Measurements from ENCODE around the gene SYTL3.

Gene SYTL3

DNA sequence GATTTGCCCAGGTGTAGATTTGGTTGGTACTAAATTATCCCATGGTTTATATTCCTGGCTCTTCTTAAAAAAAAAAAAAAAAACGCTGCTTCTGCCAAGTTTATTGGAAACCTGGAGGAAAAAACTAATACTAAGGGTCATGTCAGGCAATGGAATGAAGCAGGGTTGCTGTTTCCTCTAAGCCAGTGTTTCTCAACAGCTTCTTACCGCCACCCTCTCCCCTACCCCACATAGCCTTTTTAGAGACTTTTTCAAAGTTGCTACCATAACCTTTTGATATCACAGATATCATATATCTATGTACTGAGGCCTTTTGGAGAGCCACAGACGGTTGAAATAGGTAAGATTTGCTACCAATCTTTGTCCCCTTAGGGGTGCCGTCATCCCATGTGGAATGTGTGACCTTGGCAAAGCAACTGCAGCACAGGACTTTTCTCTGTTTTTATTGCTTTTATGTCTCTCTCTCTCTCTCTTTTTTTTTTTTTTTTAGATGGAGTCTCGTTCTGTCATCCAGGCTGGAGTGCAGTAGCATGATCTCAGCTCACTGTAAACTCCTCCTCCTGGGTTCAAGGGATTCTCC, 35.0 kb downstream of the SYTL3 start:
- Mint-ChIP-seq H3K4me1 (no peaks in the 10 kb centered on the region), H3K27me3 (ENCODE audit: low read depth) (no peaks in the 10 kb centered on the region), H3K27ac (no peak overlapping the region), H3K9me3 (no peaks in the 10 kb centered on the region), H3K4me3 (no peak overlapping the region), H3K36me3 (ENCODE audit: low read depth) (no peaks in the 10 kb centered on the region)
- TF ChIP-seq CTCF (IDR thresholded peaks at IDR 0.05; ENCODE audit: unreplicated experiment in 3 of 3): no peak

- Mint-ChIP-seq H3K27ac (no peak overlapping the region), H3K4me1 (no peaks in the 10 kb centered on the region), H3K36me3 (ENCODE audit: low read depth) (no peaks in the 10 kb centered on the region), H3K9me3 (no peaks in the 10 kb centered on the region), H3K4me3 (no peak overlapping the region), H3K27me3 (ENCODE audit: low read depth) (no peaks in the 10 kb centered on the region)
- no peak for TF ChIP-seq CTCF (IDR thresholded peaks at IDR 0.05; ENCODE audit: unreplicated experiment in 3 of 3)
Observed at GRCh38 chr6:158686311-158686710, 36.5 kb downstream of the SYTL3 start.

GRCh38 chr6:158686791-158687381, 37.0 kb downstream of the SYTL3 start:
- no peak overlapping the region for H3K27ac Mint-ChIP-seq
- no peak overlapping the region for H3K4me3 Mint-ChIP-seq
- no peaks in the 10 kb centered on the region for H3K36me3 Mint-ChIP-seq (ENCODE audit: low read depth)
- no peaks in the 10 kb centered on the region for H3K9me3 Mint-ChIP-seq
- H3K27me3 Mint-ChIP-seq (ENCODE audit: low read depth): no peaks in the 10 kb centered on the region
- TF ChIP-seq CTCF (IDR thresholded peaks at IDR 0.05; ENCODE audit: unreplicated experiment in 3 of 3): no peak
- no peaks in the 10 kb centered on the region for H3K4me1 Mint-ChIP-seq

DNA sequence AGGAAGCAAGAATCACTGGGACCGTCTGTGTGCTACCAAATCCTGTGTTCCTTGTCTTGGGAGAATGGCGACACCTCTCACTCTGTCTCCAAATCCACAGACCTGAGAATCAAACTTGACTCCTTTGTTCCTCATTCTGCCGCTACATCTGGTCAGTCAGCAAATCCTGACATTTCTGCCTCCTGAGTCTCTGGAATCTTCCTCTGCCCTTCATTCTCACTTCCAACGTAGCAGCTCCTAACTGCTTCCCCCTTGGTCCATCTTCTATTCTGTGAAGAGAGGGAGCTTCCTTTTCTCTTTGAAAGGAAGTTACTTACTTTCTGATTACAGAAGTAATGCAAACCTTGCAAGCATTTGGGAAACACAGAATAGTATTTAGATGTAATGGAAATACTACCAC, 37.7 kb downstream of the SYTL3 start:
- no peak for TF ChIP-seq CTCF (IDR thresholded peaks at IDR 0.05; ENCODE audit: unreplicated experiment in 3 of 3)

DNA sequence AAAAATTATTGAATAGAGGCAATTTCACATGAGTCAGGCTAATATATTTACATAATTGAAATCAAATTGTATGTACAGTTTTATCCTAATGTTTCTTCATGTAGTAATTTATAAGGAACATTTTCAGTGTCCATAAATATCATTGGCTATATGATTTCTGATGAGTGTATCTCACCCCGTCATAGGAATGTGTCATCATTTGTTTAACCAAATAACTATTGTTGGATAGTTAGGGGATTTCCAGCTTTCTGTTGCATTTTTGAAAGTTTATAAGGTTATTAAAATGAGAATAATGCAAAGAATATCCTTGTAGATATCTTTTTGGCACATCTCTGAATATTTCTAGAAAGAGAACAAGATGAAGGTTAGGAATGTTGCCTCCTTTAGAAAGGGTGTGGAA, 39.0 kb downstream of the SYTL3 start:
- no peak for TF ChIP-seq CTCF (IDR thresholded peaks at IDR 0.05; ENCODE audit: unreplicated experiment in 3 of 3)
- H3K9me3 Mint-ChIP-seq: no peaks in the 10 kb centered on the region

More for the DNA sequence above, 37.7 kb downstream of the SYTL3 start:
- no peak overlapping the region for H3K27ac Mint-ChIP-seq
- no peaks in the 10 kb centered on the region for H3K9me3 Mint-ChIP-seq
- no peaks in the 10 kb centered on the region for H3K36me3 Mint-ChIP-seq (ENCODE audit: low read depth)
- H3K27me3 Mint-ChIP-seq (ENCODE audit: low read depth): no peaks in the 10 kb centered on the region
- no peak overlapping the region for H3K4me3 Mint-ChIP-seq
- H3K4me1 Mint-ChIP-seq: no peaks in the 10 kb centered on the region

GRCh38 chr6:158694913-158695312, 45.1 kb downstream of the SYTL3 start:
- Mint-ChIP-seq H3K27ac (no peak overlapping the region), H3K36me3 (ENCODE audit: low read depth) (no peaks in the 10 kb centered on the region), H3K9me3 (no peaks in the 10 kb centered on the region), H3K4me1 (no peaks in the 10 kb centered on the region), H3K4me3 (no peak overlapping the region), H3K27me3 (ENCODE audit: low read depth) (no peaks in the 10 kb centered on the region)
- no peak for TF ChIP-seq CTCF (IDR thresholded peaks at IDR 0.05; ENCODE audit: unreplicated experiment in 3 of 3)

More for the DNA sequence above, 39.0 kb downstream of the SYTL3 start:
- H3K27ac Mint-ChIP-seq: no peak overlapping the region
- H3K4me1 Mint-ChIP-seq: no peaks in the 10 kb centered on the region
- H3K36me3 Mint-ChIP-seq (ENCODE audit: low read depth): no peaks in the 10 kb centered on the region
- H3K4me3 Mint-ChIP-seq: no peak overlapping the region
- no peaks in the 10 kb centered on the region for H3K27me3 Mint-ChIP-seq (ENCODE audit: low read depth)
